Regular cardiac myocyte (primary cell): ENCODE measurements around the gene GDPD2. TPM values are rescaled to one million over a fixed set of nuclear protein-coding genes. Genes with fewer than 3 reads are reported as not detected.

Experiments used
- total RNA-seq: library from RNA; depleted of rRNA; stranded (reverse); fragments of >200 nt; gene quantifications from 2 replicates; pipeline ENCODE4 v1.2.3, GENCODE V29; 2014

The GDPD2 gene
- under 0.01 TPM in 1 of 2 replicates, not detected in the other for total RNA-seq

GRCh38 chrX:70422851-70423341, at the start of gene GDPD2:
GDPD2 (plus strand) TSS chrX:70423314; CDS start chrX:70424985, 1,671 bp downstream.

GRCh38 chrX:70444326-70444945, 21.3 kb downstream of the GDPD2 start, which contains the start of gene DLG3:
DLG3 (plus strand) TSS chrX:70444835; CDS start chrX:70445202, 367 bp downstream.

Other genes with a start within 250 kb of the GDPD2 start
- gene DGAT2L6, start 245.8 kb upstream of the GDPD2 start, total RNA-seq = not detected in 2 replicates
- not detected in 2 replicates for gene AWAT1, start 188.7 kb upstream of the GDPD2 start, total RNA-seq
- not detected in 2 replicates for gene P2RY4, start 163.1 kb upstream of the GDPD2 start, total RNA-seq
- gene ARR3, start 155.0 kb upstream of the GDPD2 start, total RNA-seq = not detected in 2 replicates
- not detected in 2 replicates for gene RAB41, start 141.1 kb upstream of the GDPD2 start, total RNA-seq
- 43.7 and 65.9 TPM in 2 replicates for gene PDZD11, start 133.4 kb upstream of the GDPD2 start, total RNA-seq
- gene KIF4A, start 133.2 kb upstream of the GDPD2 start, total RNA-seq = 2.0 and 23.8 TPM in 2 replicates
- gene DLG3, start 21.5 kb downstream of the GDPD2 start, total RNA-seq = 13.8 TPM in 2 replicates